Measurements from ENCODE around the gene SCARF2. TPM values are rescaled to one million over a fixed set of nuclear protein-coding genes. Genes with fewer than 3 reads are reported as not detected.

SCARF2 gene
- total RNA-seq, 1 experiment from 2014 or later, result 2.7 TPM

DNA sequence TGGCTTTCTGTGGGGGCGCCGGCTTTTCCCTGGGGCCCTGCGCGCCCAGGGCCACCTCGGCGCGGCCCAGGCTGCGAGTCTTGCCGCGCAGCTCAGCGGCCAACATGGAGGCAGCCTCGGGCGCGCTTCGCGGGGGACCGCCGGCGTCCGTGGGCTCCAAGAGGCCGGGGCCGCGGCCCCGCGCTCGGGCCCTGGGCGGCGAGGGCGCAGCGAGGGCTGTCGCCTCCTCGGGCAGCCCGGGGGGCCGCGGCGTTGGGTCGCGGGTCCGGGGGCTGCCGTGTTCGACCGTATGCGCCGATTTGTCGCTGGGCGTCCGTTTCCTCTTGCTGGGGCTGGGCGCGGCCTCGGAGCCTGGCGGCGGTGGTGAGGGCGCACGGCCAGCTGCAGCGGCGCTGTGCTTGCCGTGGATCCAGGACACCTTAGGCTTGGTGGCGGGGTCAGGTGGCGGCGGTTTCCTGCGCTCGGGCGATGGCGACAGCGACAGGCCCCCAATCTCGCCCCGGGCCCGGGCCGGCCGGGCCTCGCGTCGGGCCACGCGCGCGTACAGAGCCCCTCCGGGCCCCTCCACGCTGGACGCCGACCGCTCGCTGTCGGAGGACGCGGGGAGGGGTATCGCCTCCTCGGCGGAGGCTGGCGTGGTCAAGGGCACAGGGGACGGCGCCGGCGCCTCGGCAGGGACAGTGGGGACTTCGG, 11.9 kb downstream of the SCARF2 start:
- Histone ChIP-seq H3K9ac (ENCODE audit: low read length) (no peak overlapping the region), H3K36me3 (ENCODE audit: low read depth, low read length) (no peaks in the 10 kb centered on the region), H3K9me2 (replicated peaks; ENCODE audit: low read length) (no peaks in the 10 kb centered on the region), H3K27me3 (ENCODE audit: low read length) (no peaks in the 10 kb centered on the region), H3K4me3 (ENCODE audit: low read length) (no peak overlapping the region), H4K20me1 (ENCODE audit: low read length) (no peaks in the 10 kb centered on the region), H2AFZ (ENCODE audit: low read length) (no peak overlapping the region), H3K27ac (ENCODE audit: low read length) (no peak overlapping the region), H3K79me2 (ENCODE audit: low read length) (no peaks in the 10 kb centered on the region), H3K4me2 (ENCODE audit: low read length) (no peak overlapping the region), H3F3A (ENCODE audit: low read length, unreplicated experiment) (no peaks in the 10 kb centered on the region), H3K4me1 (ENCODE audit: insufficient read depth, low read length) (no peaks in the 10 kb centered on the region), H3K9me3 (ENCODE audit: low read length) (no peaks in the 10 kb centered on the region)
- no TSS peak for BruUV-seq (replicated peaks)
- TF ChIP-seq EZH2 (IDR thresholded peaks at IDR 0.05; ENCODE audit: low read length, unreplicated experiment) (no peak), EZH2phosphoT487 (IDR thresholded peaks at IDR 0.05; ENCODE audit: borderline replicate concordance, low read length) (no peak)
- TF ChIP-seq, protein P1, sequence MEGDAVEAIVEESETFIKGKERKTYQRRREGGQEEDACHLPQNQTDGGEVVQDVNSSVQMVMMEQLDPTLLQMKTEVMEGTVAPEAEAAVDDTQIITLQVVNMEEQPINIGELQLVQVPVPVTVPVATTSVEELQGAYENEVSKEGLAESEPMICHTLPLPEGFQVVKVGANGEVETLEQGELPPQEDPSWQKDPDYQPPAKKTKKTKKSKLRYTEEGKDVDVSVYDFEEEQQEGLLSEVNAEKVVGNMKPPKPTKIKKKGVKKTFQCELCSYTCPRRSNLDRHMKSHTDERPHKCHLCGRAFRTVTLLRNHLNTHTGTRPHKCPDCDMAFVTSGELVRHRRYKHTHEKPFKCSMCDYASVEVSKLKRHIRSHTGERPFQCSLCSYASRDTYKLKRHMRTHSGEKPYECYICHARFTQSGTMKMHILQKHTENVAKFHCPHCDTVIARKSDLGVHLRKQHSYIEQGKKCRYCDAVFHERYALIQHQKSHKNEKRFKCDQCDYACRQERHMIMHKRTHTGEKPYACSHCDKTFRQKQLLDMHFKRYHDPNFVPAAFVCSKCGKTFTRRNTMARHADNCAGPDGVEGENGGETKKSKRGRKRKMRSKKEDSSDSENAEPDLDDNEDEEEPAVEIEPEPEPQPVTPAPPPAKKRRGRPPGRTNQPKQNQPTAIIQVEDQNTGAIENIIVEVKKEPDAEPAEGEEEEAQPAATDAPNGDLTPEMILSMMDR (conservative IDR thresholded peaks at IDR 0.05; ENCODE audit: low read depth, low read length), result no peak
- ChIA-PET POLR2A (ENCODE audit: unreplicated experiment) (no interaction called here), CTCF (no interaction called here)
- ATAC-seq (no peak), DNase-seq (no peak)
- intact Hi-C loops (cut with micrococcal nuclease), result no loop called here

DNA sequence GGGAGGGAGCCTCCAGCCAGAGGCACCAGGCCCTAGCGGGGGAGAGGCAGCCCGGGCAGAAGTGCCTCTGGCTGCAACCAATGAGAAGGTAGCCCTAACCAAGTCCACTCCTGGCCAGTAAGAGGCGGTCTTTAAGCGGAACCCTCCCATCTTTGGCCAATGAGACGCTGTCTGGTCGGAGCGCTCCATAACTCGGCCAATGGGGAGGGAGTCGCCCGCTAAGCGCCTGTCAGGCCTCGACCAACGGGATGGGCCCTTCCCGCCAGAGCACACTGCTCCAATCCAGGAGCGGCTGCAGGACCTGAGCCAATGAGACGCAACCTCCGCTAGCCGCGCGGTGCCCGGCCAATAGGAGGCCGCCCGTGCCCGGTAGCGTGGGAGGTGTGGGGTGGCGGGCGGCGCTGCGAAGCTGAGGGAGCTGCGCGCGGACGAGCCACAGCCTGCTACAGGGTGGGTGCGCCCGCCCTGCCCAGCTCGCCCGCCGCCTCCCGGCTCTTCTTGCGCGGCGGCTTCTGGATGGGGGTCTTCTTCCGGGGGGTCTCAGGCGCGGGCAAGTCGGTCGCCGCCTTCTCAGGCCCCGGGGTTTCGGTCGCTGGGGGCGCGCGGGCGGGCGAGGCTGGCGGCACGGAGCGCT, 12.6 kb downstream of the SCARF2 start:
- no peaks in the 10 kb centered on the region for H3F3A ChIP-seq (ENCODE audit: low read length, unreplicated experiment)
- TF ChIP-seq EZH2 (IDR thresholded peaks at IDR 0.05; ENCODE audit: low read length, unreplicated experiment), result no peak
- TF ChIP-seq, protein P1 (conservative IDR thresholded peaks at IDR 0.05; ENCODE audit: low read depth, low read length), result no peak
- TF ChIP-seq EZH2phosphoT487 (IDR thresholded peaks at IDR 0.05; ENCODE audit: borderline replicate concordance, low read length), result no peak
- no TSS peak for BruUV-seq (replicated peaks)

DNA sequence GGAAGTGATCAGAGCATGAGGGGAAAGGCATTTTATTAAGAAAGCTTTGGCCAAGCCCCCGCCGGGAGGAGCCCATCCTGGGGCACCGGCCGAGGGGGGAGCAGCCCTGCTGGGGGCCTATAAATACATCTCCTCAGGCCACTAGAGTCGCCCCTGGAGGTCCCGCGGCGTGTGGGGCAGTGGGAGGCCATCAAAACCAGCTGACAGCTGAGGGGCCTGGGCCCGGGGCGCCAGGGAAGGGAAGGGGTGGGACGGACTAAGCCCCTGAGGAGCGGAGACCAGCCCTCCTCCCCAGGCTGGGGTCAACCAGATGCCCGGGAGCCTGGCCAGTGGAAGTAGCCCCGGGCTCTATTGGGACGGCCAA, 13.1 kb downstream of the SCARF2 start:
- H3K27ac ChIP-seq (ENCODE audit: low read length), result no peak overlapping the region
- CTCF ChIA-PET, result no interaction called here
- no TSS peak for BruUV-seq (replicated peaks)

More for the DNA sequence above, 12.6 kb downstream of the SCARF2 start:
- Histone ChIP-seq H3K4me3 (ENCODE audit: low read length) (no peak overlapping the region), H3K4me2 (ENCODE audit: low read length) (no peak overlapping the region), H3K4me1 (ENCODE audit: insufficient read depth, low read length) (no peaks in the 10 kb centered on the region), H3K27ac (ENCODE audit: low read length) (no peak overlapping the region), H3K79me2 (ENCODE audit: low read length) (no peaks in the 10 kb centered on the region), H3K36me3 (ENCODE audit: low read depth, low read length) (no peaks in the 10 kb centered on the region), H3K9me3 (ENCODE audit: low read length) (no peaks in the 10 kb centered on the region), H4K20me1 (ENCODE audit: low read length) (no peaks in the 10 kb centered on the region), H3K9ac (ENCODE audit: low read length) (no peak overlapping the region), H3K27me3 (ENCODE audit: low read length) (no peaks in the 10 kb centered on the region), H2AFZ (ENCODE audit: low read length) (no peak overlapping the region), H3K9me2 (replicated peaks; ENCODE audit: low read length) (no peaks in the 10 kb centered on the region)
- ChIA-PET CTCF (no interaction called here), POLR2A (ENCODE audit: unreplicated experiment) (no interaction called here)
- ATAC-seq (no peak), DNase-seq (no peak)
- intact Hi-C loops (cut with micrococcal nuclease), result no loop called here

More for the DNA sequence above, 13.1 kb downstream of the SCARF2 start:
- no peak overlapping the region for H3K4me2 ChIP-seq (ENCODE audit: low read length)
- POLR2A ChIA-PET (ENCODE audit: unreplicated experiment), result no interaction called here
- no peaks in the 10 kb centered on the region for H3K9me3 ChIP-seq (ENCODE audit: low read length)
- no peak overlapping the region for H3K9ac ChIP-seq (ENCODE audit: low read length)
- H3F3A ChIP-seq (ENCODE audit: low read length, unreplicated experiment), result no peaks in the 10 kb centered on the region
- H3K27me3 ChIP-seq (ENCODE audit: low read length), result no peaks in the 10 kb centered on the region
- no peaks in the 10 kb centered on the region for H4K20me1 ChIP-seq (ENCODE audit: low read length)
- H3K4me1 ChIP-seq (ENCODE audit: insufficient read depth, low read length), result no peaks in the 10 kb centered on the region
- H3K4me3 ChIP-seq (ENCODE audit: low read length), result no peak overlapping the region
- TF ChIP-seq, protein P1 (conservative IDR thresholded peaks at IDR 0.05; ENCODE audit: low read depth, low read length), result no peak
- TF ChIP-seq EZH2phosphoT487 (IDR thresholded peaks at IDR 0.05; ENCODE audit: borderline replicate concordance, low read length), result no peak
- no peak for TF ChIP-seq EZH2 (IDR thresholded peaks at IDR 0.05; ENCODE audit: low read length, unreplicated experiment)
- no peak for DNase-seq
- no peaks in the 10 kb centered on the region for H3K79me2 ChIP-seq (ENCODE audit: low read length)
- no peak for ATAC-seq
- H2AFZ ChIP-seq (ENCODE audit: low read length), result no peak overlapping the region
- H3K36me3 ChIP-seq (ENCODE audit: low read depth, low read length), result no peaks in the 10 kb centered on the region
- intact Hi-C loops (cut with micrococcal nuclease), result no loop called here
- no peaks in the 10 kb centered on the region for H3K9me2 ChIP-seq (replicated peaks; ENCODE audit: low read length)

Measured in PC-3 (cell line).